ENCODE measurements around the gene SYT2.
"Not testable (repeated sequence)": the region's sequence is repeated elsewhere in the genome, so short reads cannot be mapped to it uniquely, and the experiment has no call there.

SYT2 gene

GRCh38 chr1:202642619-202643291 lies 67.5 kb downstream of the SYT2 start:
- DNase-seq (ENCODE audit: low read depth), result no peak

- no peak for DNase-seq (ENCODE audit: low read depth)
These were observed 68.0 kb downstream of the SYT2 start for GRCh38 chr1:202642212-202642611.

- DNase-seq (ENCODE audit: low read depth), result no peak
These were observed 70.8 kb downstream of the SYT2 start for GRCh38 chr1:202639500-202639899.

- not testable (repeated sequence) for DNase-seq (ENCODE audit: low read depth)
These were observed 71.5 kb downstream of the SYT2 start for GRCh38 chr1:202638701-202639305.

- DNase-seq (ENCODE audit: low read depth), result no peak
These were observed 72.1 kb downstream of the SYT2 start for GRCh38 chr1:202638019-202638700.

GRCh38 chr1:202637321-202638018 lies 72.8 kb downstream of the SYT2 start:
- DNase-seq (ENCODE audit: low read depth), result not testable (repeated sequence)

GRCh38 chr1:202636171-202636570 lies 74.1 kb downstream of the SYT2 start:
- DNase-seq (ENCODE audit: low read depth), result not testable (repeated sequence)

GRCh38 chr1:202632241-202632640 lies 78.0 kb downstream of the SYT2 start:
- DNase-seq (ENCODE audit: low read depth), result no peak

- DNase-seq (ENCODE audit: low read depth), result no peak
These were observed 79.0 kb downstream of the SYT2 start for GRCh38 chr1:202631076-202631923.

- DNase-seq (ENCODE audit: low read depth), result no peak
These were observed 79.7 kb downstream of the SYT2 start for GRCh38 chr1:202630541-202630940.

GRCh38 chr1:202630096-202630495 lies 80.2 kb downstream of the SYT2 start:
- not testable (repeated sequence) for DNase-seq (ENCODE audit: low read depth)

- not testable (repeated sequence) for DNase-seq (ENCODE audit: low read depth)
These were observed 80.9 kb downstream of the SYT2 start for GRCh38 chr1:202629257-202629811.

- no peak for DNase-seq (ENCODE audit: low read depth)
These were observed 81.5 kb downstream of the SYT2 start for GRCh38 chr1:202628646-202629215.

GRCh38 chr1:202627841-202628565 lies 82.3 kb downstream of the SYT2 start:
- DNase-seq (ENCODE audit: low read depth), result no peak

GRCh38 chr1:202627036-202627435 lies 83.2 kb downstream of the SYT2 start:
- not testable (repeated sequence) for DNase-seq (ENCODE audit: low read depth)

GRCh38 chr1:202625416-202626360 lies 84.6 kb downstream of the SYT2 start:
- no peak for DNase-seq (ENCODE audit: low read depth)

- no peak for DNase-seq (ENCODE audit: low read depth)
These were observed 85.5 kb downstream of the SYT2 start for GRCh38 chr1:202624781-202625108.

- DNase-seq (ENCODE audit: low read depth), result no peak
These were observed 86.0 kb downstream of the SYT2 start for GRCh38 chr1:202624088-202624780.

- DNase-seq (ENCODE audit: low read depth), result not testable (repeated sequence)
These were observed 86.8 kb downstream of the SYT2 start for GRCh38 chr1:202623476-202623875.

Measured in non-pigmented ciliary epithelial cell (primary cell).